NCI-H1417 (cell line): ENCODE results near the gene CEP120.
"Not testable (repeated sequence)": the region's sequence is repeated elsewhere in the genome, so short reads cannot be mapped to it uniquely, and the experiment has no call there.

ENCODE experiments used
- DNase-seq, 3 experiments: peaks; one replicate each; lab custom pipeline; 2025; lab: John Stamatoyannopoulos, UW

The CEP120 gene

DNA sequence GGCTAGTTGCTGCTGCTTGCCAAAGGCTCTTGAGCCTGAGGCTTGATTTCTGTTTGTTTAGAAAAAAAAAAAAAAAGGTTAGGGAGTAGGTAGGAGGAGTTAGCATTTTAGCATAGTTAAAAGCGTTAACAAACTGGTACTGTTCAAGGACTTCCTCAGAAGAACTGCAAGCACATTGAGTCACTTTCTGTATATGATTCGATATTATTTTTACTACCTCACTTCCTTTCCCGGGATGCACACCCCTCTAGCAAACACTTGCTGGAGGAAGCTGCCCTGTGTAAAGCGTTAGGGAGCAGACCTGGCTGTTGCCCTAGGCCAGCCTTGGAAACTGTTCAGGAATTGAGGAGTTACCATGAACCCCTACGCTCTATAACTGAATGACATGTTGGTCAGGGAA, 15.7 kb upstream of the CEP120 start:
- DNase-seq, result peak in 1 of 3 experiments; percentile 3

DNA sequence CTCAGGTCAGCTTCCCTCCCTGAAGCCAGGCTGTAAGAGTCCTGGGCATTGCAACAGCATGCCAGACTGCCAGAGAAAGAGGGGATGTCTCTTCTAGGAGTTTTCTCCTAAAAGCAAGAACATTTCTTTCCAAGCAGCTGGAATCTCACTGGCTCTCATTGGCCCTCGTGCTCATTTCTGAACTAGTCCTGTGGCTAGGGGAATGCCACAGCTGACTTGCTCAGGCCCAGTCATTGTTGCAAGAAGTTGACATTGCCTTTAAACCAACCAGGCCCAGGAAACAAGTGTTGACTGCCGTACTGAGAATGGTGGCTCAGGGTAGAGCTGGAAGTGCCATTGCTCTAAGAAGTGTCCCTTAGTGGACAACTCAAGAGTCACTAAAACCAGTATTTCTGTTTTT, 15.0 kb upstream of the CEP120 start:
- no peak for DNase-seq

DNA sequence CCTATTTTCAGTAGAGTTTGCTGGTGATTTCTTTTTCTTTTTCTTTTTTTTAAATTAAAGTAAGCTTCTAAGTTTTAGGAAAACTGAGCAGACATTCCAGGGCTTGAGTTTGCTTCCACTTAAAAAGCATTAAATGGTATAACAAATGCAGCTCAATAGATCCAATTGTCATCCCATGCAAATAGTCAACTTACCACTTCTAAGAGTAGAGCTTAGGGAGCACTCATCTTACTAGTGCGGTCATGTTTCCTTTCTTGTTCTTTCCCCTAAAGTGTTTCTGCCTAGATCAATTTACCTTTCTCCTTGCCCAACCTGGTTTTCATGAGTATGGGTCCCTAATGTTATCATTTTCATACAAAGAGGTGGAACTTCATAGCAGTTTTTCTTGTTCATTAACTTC, 13.0 kb upstream of the CEP120 start:
- no peak for DNase-seq

DNA sequence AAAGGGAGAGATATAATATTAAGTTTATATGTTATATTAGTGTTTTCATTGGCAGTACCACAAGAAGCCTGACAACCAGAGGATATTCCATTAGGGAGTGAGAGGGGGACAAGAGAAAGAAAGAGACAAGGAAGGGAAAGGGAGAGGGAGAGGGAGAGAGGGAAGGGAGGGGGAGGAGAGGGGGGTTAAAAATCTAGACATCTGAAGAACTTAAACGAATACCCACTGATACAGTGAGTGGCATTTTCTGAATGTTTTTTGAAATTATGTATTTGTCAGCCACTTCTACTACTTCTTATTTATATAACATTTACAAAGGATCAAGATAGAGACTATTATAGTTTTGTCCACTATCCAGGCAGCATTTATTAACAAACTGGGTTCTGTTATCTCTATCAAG, 11.6 kb upstream of the CEP120 start:
- no peak for DNase-seq

DNA sequence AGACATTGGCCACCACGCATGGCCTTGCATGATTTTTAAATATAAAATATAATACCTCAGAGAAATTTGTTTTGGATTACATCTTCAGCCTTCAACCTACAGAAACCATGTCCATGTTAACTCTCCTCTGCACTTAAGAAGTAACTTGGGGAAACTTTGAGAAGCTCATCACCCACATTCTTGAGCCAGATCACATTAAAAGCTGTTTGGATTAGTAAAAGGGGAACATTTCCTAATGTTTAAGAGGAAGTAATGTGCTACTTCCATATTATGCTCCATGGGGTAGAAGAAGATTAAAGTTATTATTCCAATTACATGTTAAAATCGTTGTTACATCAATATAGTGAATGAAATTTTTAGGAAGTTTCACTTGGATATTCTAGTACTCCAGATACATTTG, 10.4 kb upstream of the CEP120 start:
- no peak for DNase-seq

DNA sequence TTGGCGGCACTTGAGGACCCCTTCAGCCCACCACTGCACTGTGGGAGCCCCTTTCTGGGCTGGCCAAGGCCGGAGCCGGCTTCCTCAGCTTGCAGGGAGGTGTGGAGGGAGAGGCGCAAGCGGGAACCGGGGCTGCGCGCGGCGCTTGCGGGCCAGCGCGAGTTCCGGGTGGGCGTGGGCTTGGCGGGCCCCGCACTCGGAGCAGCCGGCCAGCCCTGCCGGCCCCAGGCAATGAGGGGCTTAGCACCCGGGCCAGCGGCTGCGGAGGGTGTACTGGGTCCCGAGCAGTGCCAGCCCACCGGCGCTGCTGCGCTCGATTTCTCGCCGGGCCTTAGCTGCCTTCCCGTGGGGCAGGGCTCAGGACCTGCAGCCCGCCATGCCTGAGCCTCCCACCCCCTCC, 7.2 kb upstream of the CEP120 start:
- DNase-seq, result not testable (repeated sequence)

DNA sequence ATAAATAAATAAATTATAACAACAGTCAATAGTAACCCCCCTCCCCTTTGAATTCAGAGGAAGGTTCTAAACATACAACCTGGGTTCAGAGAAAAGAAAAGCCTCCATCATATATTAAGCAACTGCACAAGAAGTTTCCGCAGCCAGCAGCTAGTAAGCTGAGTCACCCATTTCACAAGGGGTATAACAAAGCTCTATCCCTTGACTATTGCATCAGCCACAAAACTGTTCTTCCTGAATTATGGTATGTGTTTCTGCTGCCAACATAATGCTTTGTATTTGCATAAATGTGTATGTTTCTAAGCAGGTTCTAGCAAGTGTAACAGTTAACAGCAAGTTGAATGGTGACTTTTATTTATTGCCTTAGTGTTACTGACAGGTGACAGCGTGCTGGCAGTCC, 6.8 kb upstream of the CEP120 start:
- no peak for DNase-seq

DNA sequence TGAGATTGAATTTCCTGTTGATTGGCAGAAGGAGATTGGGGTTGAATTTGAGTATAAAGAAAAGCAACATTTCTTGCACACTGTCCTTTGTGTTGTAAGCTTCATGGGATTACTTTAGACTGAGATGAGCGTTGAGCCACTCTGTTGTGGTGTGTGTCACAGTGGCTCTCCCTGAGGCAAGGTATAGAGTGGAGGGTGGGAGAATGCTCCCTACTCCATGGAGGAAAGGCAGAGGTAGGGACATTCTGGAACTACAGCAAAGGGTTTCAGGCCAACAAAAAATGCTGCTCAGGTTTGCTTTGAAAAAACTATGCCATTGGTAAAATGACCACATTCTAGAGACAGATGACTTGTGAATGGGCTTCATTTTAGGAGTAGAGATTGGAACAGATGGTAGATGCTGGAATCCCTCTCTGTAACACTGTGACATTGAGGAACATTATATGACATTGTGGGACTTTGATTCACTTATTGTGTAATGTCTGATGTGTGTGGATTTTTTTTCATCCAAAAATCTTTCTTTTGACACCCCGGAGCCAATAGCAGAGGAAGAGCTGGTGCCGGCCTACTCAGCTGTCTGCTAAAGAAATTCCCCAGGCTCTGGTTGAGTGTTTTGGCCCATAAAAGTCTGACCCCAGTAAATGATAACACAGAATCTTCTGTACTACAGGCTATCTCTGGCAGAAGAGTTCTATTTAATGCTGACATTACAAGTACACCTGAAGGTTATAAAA, 6.2 kb upstream of the CEP120 start:
- no peak for DNase-seq

DNA sequence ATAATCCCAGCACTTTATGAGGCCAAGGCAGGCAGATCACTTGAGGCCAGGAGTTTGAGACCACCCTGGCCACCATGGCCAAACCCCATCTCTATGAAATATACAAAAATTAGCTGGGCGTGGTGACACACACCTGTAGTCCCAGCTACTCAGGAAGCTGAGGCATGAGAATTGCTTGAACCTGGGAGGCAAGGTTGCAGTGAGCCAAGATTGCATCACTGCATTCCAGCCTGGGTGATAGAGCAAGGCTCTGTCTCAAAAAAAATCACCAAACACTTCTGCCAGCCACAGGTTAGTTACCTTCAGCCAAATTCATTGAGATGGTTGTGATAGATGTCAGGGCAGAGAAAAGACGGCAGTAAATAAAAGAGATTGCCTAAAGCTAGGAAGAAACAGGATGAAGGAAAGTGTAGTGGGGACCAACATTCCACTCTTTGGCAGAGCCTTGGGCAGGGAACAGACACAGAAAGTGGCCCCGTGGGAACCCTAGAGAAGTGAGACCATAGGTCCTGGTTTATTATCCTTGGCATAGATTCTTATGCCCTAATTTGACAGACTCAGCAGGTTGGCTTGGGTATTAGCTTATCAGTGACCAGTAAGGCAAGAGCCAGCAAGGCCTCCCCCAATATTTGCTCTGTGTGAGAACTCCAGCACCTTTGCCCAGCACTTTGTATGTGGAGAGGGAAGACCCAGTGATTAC, 5.5 kb upstream of the CEP120 start:
- DNase-seq, result no peak

DNA sequence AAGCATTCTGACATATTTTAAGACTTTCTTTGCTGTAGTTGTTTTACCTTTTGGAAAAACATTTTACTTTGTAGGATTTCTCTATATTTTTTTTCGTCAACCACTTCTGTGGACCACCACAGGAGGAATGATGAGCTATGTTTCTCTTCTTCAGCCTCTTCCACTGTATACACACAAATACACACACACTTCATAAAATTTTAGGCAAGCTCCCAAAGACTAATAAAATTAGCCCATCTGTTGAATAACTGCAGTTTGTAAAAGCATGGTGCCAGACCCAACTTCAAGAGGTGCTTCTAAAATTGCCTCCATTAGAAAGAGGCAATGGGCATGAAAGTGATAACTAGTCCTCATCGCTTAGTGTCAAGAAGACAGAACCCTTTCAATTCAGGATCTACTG, 4.1 kb upstream of the CEP120 start:
- DNase-seq, result no peak

DNA sequence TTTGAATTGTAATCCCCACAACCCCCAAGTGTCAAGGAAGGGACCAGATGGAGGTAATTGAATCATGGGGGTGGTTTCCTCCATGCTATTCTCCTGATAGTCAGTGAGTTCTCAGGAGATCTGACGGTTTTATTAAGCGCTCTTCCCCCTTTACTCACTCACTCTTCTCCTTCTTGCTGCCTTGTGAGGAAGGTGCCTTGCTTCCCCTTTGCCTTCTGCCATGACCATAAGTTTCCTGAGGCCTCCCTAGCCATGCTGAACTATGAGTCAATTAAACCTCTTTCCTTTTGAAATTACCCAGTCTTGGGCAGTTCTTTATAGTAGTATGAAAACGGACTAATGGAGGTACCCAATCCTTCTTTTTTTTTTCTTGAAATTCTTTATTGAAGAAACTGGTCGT, 2.2 kb upstream of the CEP120 start:
- no peak for DNase-seq

DNA sequence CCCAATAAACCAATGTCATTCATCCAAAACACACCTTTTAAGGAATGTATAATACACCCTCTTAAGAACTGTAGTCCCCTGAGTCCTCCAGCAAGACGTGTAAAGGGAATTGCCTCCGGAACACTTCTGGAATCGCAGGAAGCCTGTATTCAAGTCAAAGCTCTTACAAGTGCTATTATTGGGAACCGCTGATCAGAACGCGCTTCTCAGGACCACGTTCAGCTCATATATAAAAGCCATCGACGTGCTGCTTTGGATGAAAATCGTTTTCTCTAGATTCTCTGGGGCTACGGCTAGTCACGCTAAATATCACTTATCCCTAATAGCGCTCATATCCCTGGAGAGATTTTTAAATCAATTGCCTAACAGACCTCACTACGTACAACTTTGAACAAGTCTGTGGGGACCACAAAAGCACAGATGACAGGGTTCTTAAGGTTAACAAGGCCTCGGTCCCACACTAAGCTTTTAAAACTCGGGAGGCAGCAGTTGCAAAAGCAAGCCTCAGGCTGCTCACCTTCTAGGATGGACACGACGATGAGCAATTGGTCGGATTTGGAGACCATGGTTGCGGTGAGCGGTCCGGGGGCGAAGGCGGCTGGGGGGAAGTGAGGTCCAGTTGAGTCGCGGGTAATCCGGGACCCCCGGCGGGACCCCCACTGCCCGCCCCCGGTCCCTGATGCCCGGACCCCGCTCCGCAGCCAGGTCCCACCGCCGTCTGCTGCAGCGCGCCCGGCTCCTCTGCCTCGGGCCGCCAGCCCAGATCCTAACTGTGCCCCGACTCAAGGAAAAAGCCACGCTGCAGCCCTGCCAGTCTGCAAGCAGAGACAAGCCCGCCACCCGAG, 548 bp downstream of the CEP120 start:
- peak; percentile 58 to 72 (median 66) for DNase-seq

DNA sequence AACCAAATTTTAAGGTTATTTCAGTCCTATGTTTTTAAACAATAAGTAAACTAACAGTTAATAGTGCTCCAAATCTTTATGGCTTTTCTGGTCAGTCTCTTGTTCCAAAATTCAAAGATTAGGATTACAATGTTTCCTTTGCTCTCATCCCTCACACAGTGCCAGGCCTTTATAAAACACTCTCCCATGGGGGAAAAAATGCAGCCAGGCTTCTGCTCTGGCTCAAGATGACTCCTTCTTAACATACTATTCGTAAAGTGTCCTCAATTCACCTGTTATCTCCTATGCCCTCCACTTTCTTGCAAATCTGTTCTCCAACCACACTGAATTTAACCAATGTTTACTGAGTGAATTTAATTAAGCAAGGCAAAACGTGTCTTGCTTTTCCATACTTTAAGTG, 1.4 kb downstream of the CEP120 start:
- DNase-seq, result no peak

DNA sequence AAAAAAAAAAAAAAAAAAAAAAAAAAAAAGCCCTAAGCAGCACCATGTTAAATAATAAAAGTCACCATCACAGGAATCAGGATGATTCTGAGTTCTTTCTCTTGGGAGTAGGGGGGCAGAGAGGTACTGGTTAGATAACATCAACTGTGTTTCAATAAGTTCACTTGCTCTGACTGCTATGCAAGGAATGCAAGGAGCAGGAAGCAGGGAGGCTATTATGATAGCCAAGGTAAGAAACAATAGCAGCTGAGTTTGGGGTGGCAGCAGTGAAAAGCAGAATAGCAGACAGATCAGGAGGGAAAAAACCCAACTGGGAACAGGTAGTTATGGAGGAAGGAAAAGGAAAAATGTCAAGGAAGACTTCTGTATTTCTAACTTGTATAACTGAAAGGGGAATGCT, 8.2 kb downstream of the CEP120 start:
- no peak for DNase-seq

DNA sequence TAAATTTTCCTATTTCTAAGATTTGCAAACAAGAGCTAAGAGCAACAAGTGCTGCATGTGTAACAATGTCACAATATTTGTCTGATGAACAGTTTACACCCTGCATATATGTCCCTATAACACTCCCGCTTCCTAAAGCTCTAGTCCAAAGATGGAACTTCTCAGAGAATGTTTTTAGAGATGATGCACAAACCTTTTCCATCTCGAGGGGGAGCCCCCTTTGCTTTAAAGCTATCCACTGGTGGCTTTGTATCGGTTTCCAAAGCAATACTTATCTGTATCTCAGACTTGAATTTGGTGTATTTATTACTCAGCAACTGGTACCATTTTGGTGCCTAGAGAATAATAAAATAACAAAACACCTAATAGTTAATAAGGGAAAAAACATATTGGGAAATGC, 11.0 kb downstream of the CEP120 start:
- DNase-seq, result no peak

DNA sequence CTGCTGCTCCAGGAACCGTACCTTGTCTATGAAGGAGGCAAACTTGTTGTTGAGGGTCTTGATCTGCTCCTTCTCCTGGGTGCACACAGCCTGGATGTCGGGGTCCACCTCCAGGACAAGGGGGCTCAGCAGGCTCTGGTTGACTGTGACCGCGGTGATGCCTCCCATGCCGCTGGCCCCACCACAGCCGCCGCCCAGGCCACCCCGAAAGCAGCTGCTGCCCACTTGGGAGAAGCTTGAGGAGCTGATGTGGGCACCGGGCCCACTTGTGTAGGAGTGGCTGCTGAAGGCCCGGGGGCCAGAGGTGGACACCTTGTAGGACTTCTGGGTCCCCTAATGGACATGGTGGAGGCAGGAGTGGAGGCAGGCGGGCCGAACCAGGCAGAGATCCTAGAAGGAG, 21.2 kb downstream of the CEP120 start:
- DNase-seq, result not testable (repeated sequence)

DNA sequence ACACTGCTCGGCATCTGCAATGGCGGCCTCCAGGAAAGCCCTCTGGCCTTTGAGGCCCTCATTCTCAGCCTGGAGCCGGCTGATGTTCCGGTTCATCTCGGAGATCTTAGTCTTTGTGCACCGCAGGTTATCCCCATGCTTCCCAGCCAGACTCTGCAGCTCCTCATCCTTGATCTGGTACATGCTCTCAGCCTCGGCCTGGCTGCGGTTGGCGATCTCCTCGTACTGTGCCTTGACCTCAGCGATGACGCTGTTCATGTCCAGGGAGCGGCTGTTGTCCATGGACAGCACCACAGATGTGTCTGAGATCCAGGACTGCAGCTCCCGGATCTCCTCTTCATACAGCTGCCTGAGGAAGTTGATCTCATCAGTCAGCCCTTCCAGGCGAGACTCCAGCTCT, 21.9 kb downstream of the CEP120 start:
- DNase-seq, result no peak

DNA sequence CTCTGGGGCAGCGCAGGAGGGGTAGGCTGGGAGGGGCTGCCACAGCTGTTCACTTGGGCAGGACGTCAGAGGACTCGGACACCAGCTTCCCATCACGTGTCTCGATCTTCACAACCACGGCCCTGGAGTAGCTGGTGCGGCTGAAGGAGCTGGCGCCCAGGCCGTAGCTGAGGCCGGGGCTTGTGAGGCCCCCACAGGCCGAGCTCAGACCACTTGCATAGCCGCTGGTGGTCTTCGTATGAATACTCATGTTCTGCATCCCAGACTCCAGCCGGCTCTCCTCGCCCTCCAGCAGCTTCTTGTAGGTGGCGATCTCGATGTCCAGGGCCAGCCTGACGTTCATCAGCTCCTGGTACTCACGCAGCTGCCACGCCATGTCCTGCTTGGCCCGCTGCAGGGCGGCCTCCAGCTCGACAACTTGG, 22.3 kb downstream of the CEP120 start:
- DNase-seq, result not testable (repeated sequence)

DNA sequence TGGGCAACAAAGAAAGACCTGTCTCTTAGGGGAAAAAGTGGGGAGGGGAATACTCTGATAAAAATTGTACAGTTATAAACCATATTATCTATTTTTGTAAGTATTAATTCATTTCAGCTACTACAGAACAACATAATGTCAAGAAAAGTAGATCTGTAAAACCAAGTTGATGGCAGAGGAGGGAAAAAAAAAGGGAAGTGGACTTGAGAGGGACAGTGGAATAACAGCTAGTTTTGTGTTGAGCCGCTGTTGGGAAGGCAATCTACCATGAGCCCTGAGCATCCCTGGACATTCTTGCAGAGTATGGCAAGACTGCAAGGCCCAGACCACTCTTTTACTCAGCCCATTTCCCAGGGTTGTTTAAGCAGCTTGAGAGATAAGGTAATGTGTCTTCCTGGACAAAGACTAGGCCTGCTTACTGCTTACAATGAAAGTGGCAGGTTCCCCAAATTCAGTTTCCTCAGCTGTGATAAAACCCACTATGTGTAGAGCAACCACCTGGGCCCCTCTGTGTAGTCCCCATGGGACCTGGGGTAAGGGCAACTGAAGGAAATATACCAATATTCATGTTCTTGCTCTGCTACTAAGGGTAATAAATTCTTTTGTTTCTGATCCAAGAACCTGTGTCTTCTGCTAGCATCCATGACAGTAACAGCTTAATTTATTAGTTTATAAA, 25.0 kb downstream of the CEP120 start:
- DNase-seq, result no peak

DNA sequence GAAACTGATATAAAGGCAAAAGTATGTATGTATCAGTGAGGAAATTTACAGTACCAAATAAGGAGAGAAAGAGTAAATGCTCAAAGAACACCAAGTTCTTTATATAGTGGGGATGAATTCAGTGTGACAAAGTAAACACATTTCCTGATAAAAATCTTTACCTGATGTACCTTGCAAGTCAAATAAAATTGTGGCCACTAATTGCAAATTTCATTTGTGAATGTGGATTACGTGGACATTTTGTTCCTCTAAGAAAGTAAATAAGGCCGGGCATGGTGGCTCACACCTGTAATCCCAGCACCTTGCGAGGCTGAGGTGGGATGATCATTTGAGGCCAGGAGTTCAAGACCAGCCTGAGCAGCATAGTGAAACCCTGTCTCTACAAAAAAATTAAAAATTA, 25.7 kb downstream of the CEP120 start:
- no peak for DNase-seq

DNA sequence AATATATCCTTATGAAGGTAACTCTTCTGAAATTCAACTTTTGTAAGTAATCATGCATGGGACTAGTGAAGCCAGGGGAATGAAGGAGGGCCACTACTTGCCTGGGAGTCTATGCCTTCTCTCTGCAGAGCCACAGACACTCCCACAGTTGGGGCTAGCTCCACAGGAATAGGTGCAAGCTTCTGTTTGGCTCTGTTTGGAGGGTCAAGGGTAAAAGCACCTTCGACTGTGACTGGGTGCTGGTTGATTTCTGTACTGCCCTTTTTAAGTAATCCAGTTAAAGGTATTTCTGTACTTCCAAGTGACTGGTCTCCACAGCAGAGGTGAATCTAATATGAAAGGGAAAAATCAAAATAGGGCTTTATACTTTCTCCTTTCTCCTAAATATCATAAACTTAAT, 32.2 kb downstream of the CEP120 start:
- DNase-seq, result no peak

DNA sequence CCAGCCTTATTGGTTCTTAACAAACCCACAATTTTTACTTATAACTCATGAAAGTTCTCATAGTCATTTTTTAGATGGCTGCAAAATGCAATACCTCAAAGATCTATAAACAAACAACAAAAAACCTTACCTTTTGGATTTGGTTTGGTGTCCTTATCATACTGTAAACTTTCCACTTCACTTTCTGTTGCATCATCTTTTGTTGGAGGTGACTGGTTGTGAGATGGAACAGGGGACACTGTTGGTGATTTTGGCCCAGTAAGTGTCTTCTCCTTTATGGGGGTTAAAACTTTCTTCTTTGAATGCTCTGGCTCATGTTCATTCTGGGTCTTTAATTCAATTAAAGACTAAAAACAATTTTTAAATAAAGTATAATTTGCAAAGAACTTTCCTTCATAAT, 33.4 kb downstream of the CEP120 start:
- no peak for DNase-seq
